K562 (cell line): ENCODE data around the gene RASAL3. TPM values are rescaled to one million over a fixed set of nuclear protein-coding genes. Genes with fewer than 3 reads are reported as not detected.

Experiments used
- ATAC-seq: fragments of 200-7000 bp; cut with Tn5 transposase; 3 replicates; pipeline ENCODE4 v1.9.1; 2020; ENCODE audit warnings: moderate library complexity
- BruUV-seq: library from RNA; stranded (reverse); fragments of 400-500 nt; replicated peaks from 2 replicates; lab custom pipeline; 2021; lab: Mats Ljungman, UMichigan
- CTCF ChIA-PET: fragments of 300-600 bp; formaldehyde crosslinking; extraction: SDS; loops from one replicate; lab custom pipeline; 2021; ENCODE audit warnings: low intra/inter-chr PET ratio; lab: Yijun Ruan, JAX
- POLR2A ChIA-PET: fragments of 300-600, 350-650 bp; sonication (Branson Sonifier 250); formaldehyde crosslinking; extraction: SDS; loops from one replicate; lab custom pipeline; 2021; ENCODE audit warnings: antibody characterized with exemption, inconsistent platforms; lab: Yijun Ruan, JAX
- DNase-seq, 4 experiments: peaks; one replicate each; pipeline versions ENCODE4 v3.0.0 to v3.0.0-alpha.2; 2011 to 2018; ENCODE audit warnings: low spot score in 3 of 4, mixed read lengths in 3 of 4; ENCODE audit errors: extremely low read depth in 1 of 4
- FAIRE-seq: peaks from 2 replicates; lab custom pipeline; 2011; peaks lifted over from hg19 to GRCh38; lab: Jason Lieb, UNC
- H2AFZ ChIP-seq: 2 replicates; pipeline ENCODE4 v1.6.0; 2011; ENCODE audit warnings: low read depth, low read length, control low read depth, inconsistent platforms
- H3K27ac ChIP-seq: fragments of 200-600 bp; 3 replicates; pipeline ENCODE4 v1.8.0; 2011; ENCODE audit warnings: low read depth, mild to moderate bottlenecking, control low read depth, inconsistent platforms, low read length, moderate library complexity, mixed read lengths; ENCODE audit errors: extremely low read depth
- H3K27me3 ChIP-seq, 2 experiments: fragments of 300-600 bp in 1 of 2; 2 replicates in 1 of 2; 3 replicates in 1 of 2; pipeline versions ENCODE4 v1.6.0 to v1.8.0; 2011; ENCODE audit warnings: inconsistent platforms in 2 of 2, low read length in 2 of 2, mild to moderate bottlenecking in 1 of 2, mixed read lengths in 1 of 2, moderate library complexity in 1 of 2; ENCODE audit not compliant: control insufficient read depth in 2 of 2, insufficient read depth in 2 of 2
- H3K36me3 ChIP-seq: fragments of 300-600 bp; 3 replicates; pipeline ENCODE4 v1.8.0; 2011; ENCODE audit warnings: mild to moderate bottlenecking, low read length, inconsistent platforms; ENCODE audit not compliant: control insufficient read depth, insufficient read depth
- H3K4me1 ChIP-seq, 2 experiments: fragments of 200-600 bp in 1 of 2; replicated peaks in 1 of 2; 2 replicates in 1 of 2; 3 replicates in 1 of 2; pipeline versions ENCODE4 v1.5.1 to v1.8.0; 2011; ENCODE audit warnings: inconsistent platforms in 2 of 2, low read length in 2 of 2, mild to moderate bottlenecking in 1 of 2, mixed read lengths in 1 of 2, moderate library complexity in 1 of 2; ENCODE audit not compliant: control insufficient read depth in 2 of 2, insufficient read depth in 2 of 2
- H3K4me2 ChIP-seq: 2 replicates; pipeline ENCODE4 v1.6.1; 2011; ENCODE audit warnings: low read length, control low read depth, inconsistent platforms, mixed read lengths; ENCODE audit not compliant: insufficient read depth
- H3K4me3 ChIP-seq: fragments of 200-600 bp; sonication (generic), shearing (Covaris generic); 2 replicates; pipeline ENCODE4 v1.5.1; 2016; ENCODE audit warnings: control low read depth, inconsistent platforms
- H3K79me2 ChIP-seq: fragments of 200-600 bp; 3 replicates; pipeline ENCODE4 v1.8.0; 2011; ENCODE audit warnings: low read length, inconsistent platforms; ENCODE audit not compliant: control insufficient read depth, insufficient read depth
- H3K9ac ChIP-seq, 2 experiments: 2 replicates each; pipeline versions ENCODE4 v1.6.0 to v1.6.1; 2011; ENCODE audit warnings: low read depth in 2 of 2, low read length in 2 of 2, control low read depth in 1 of 2, inconsistent platforms in 1 of 2, mild to moderate bottlenecking in 1 of 2, mixed read lengths in 1 of 2; ENCODE audit not compliant: insufficient read depth in 1 of 2
- H3K9me1 ChIP-seq: one replicate; pipeline ENCODE4 v1.6.0; 2011; ENCODE audit warnings: inconsistent platforms, mild to moderate bottlenecking, low read length, moderate library complexity; ENCODE audit not compliant: control insufficient read depth, insufficient read depth
- H3K9me3 ChIP-seq: replicated peaks from 2 replicates; pipeline ENCODE4 v1.5.1; 2011; ENCODE audit warnings: low read depth, low read length, inconsistent platforms; ENCODE audit not compliant: control insufficient read depth, insufficient read depth
- H4K20me1 ChIP-seq: replicated peaks from 2 replicates; pipeline ENCODE4 v1.6.1; 2011; ENCODE audit warnings: low read length, inconsistent platforms, mixed read lengths; ENCODE audit not compliant: control insufficient read depth, insufficient read depth
- HDAC1 ChIP-seq, 2 experiments: fragments of 450-650 bp; IDR thresholded peaks; 2 replicates each; pipeline ENCODE4 v1.6.1; 2016 to 2017; ENCODE audit warnings: inconsistent platforms in 1 of 2, mild to moderate bottlenecking in 1 of 2, moderate library complexity in 1 of 2
- ZNF263 ChIP-seq: sonication (generic); formaldehyde crosslinking; IDR thresholded peaks from 2 replicates; pipeline ENCODE4 v1.8.0; 2022; ENCODE audit warnings: mild to moderate bottlenecking, missing genetic modification reagents, borderline replicate concordance
- WGBS: fragments of 100-300 bp; shearing (Covaris generic); methylation state at CpG from one replicate; pipeline ENCODE4 v1.1.6; 2016; ENCODE audit warnings: low coverage, mixed read lengths; ENCODE audit not compliant: insufficient coverage; ENCODE audit errors: missing lambda C conversion rate; 5-methylcytosine and 5-hydroxymethylcytosine counted together
- in situ Hi-C: fragments of 300-500 bp; cut with MboI; formaldehyde crosslinking; loops from 4 replicates; pipeline ENCODE4 v1.15.0; 2018; ENCODE audit warnings: inconsistent platforms, mixed read lengths
- intact Hi-C: fragments of 100-400 bp; cut with micrococcal nuclease; formaldehyde crosslinking; loops from 2 replicates; pipeline ENCODE4 v1.14.2; 2022
- polyA plus RNA-seq, 8 experiments: library from polyadenylated mRNA; depleted of rRNA in 4 of 8; stranded (reverse) in 5 of 8; unstranded in 3 of 8; fragments of >200 nt; fragmentation: Nextera tagmentation in 2 of 8; fragmentation: Illumina TruSeq in 1 of 8; extraction: Ambion mirVana in 2 of 8; extraction: Trizol in 1 of 8; gene quantifications; 2 replicates each; pipeline versions ENCODE4 v1.2.1 to v1.2.3, GENCODE V29; 2011 to 2014; ENCODE audit warnings: inconsistent platforms in 1 of 8, missing spikeins in 1 of 8
- total RNA-seq, 7 experiments: library from RNA; depleted of rRNA in 6 of 7; stranded (reverse); fragments of >200 nt in 6 of 7; fragmentation: Illumina TruSeq in 2 of 7; extraction: Trizol in 2 of 7; gene quantifications; 2 replicates each; pipeline versions ENCODE4 v1.2.1 to v1.2.3, GENCODE V29; 2011 to 2021; ENCODE audit warnings: low replicate concordance in 1 of 7

The RASAL3 gene
- total and polyA plus RNA-seq, 9 of the 15 experiments (the other 6 are each of a cell fraction or from before 2014, with no cell fraction given), result 0.07 to 0.44 TPM; not detected in 7

- intact Hi-C loops (no loop called here), in situ Hi-C loops (no loop called here)
- BruUV-seq, result no TSS peak
- Histone ChIP-seq H4K20me1 (no peaks in the 10 kb centered on the region; the same call in 1 of the 2 replicates), H3K4me3 (no peak overlapping the region), H3K9me1 (no peaks in the 10 kb centered on the region), H2AFZ (no peak overlapping the region), H3K36me3 (no peaks in the 10 kb centered on the region), H3K9ac (peak overlapping the region in 1 of 2 experiments; percentile 64; a peak in 1 of 4 replicates), H3K27me3 (peaks cover 16 to 52% of the 10 kb centered on the region in 2 experiments; a peak in 4 of 5 replicates), H3K4me1 (peaks cover 7 to 35% of the 10 kb centered on the region in 2 experiments), H3K27ac (no peak overlapping the region), H3K9me3 (no peaks in the 10 kb centered on the region)
- DNase-seq (no peak), FAIRE-seq (no peak), ATAC-seq (no peak; the same call in 2 of the 3 replicates)
- CTCF ChIA-PET, result no interaction called here
- POLR2A ChIA-PET, result interaction anchor here (0.6 kb wide), 1 partner anchor 24 kb away, joined by 3 read pairs; no protein-coding TSS in a partner anchor
- TF ChIP-seq ZNF263 (peak; percentile 70), HDAC1 (IDR thresholded peaks at IDR 0.05) (no peak)
- TF ChIP-seq, all 486 proteins: peak for 1
- Histone ChIP-seq H3K79me2 (no peaks in the 10 kb centered on the region), H3K4me2 (no peak overlapping the region)
- WGBS, result 11% methylated on average over 30 of the region's 38 CpGs
These were observed 24.3 kb downstream of the RASAL3 start for GRCh38 chr19:15439821-15440641.
